K562 (cell line): Measurements from ENCODE around the gene ZG16B.

Experiments
- ELF1 ChIP-seq: fragments of 200-800 bp; sonication (Bioruptor generic); IDR thresholded peaks from 2 replicates; pipeline ENCODE4 v1.6.1; 2016; ENCODE audit warnings: missing genetic modification characterization, missing compliant biosample characterization
- L3MBTL2 ChIP-seq: fragments of 450-650 bp; IDR thresholded peaks from 2 replicates; pipeline ENCODE4 v1.6.1; 2016; ENCODE audit warnings: mild to moderate bottlenecking, moderate library complexity
- POLR2A ChIP-seq: fragments of 450-650 bp; conservative IDR thresholded peaks from 2 replicates; pipeline ENCODE4 v1.6.1; 2016
- RCOR1 ChIP-seq, 2 experiments: IDR thresholded peaks; 2 replicates each; pipeline ENCODE4 v1.6.1; 2012; ENCODE audit warnings: low read depth in 2 of 2, low read length in 2 of 2, borderline replicate concordance in 1 of 2, improper control_type of control experiment in 1 of 2
- TBP ChIP-seq: optimal IDR thresholded peaks from 2 replicates; pipeline ENCODE3; 2011; ENCODE audit warnings: low read depth, low read length, improper control_type of control experiment
- TFAM ChIP-seq: fragments of 250-450 bp; sonication (Bioruptor Pico); conservative IDR thresholded peaks from 2 replicates; pipeline ENCODE4 v1.5.0; 2021; ENCODE audit warnings: mild to moderate bottlenecking, moderate library complexity
- ZKSCAN1 ChIP-seq: fragments of 150-350 bp; IDR thresholded peaks from 2 replicates; pipeline ENCODE4 v1.6.1; 2016; ENCODE audit warnings: low read depth, low read length
- ZNF23 ChIP-seq: fragments of 250-450 bp; sonication (Bioruptor Pico); IDR thresholded peaks from 2 replicates; pipeline ENCODE4 v1.4.0; 2020; ENCODE audit warnings: mild to moderate bottlenecking
- ZNF274 ChIP-seq: IDR thresholded peaks from 2 replicates; pipeline ENCODE4 v1.6.1; 2011; ENCODE audit warnings: low read depth, mild to moderate bottlenecking, low read length, moderate library complexity, borderline replicate concordance
- TF ChIP-seq, protein P1 (sequence below): fragments of 450-650 bp; formaldehyde crosslinking; IDR thresholded peaks from 2 replicates; pipeline ENCODE4 v1.4.0; 2022; ENCODE audit warnings: missing genetic modification characterization
- TF ChIP-seq, protein P2 (sequence below): fragments of 250-450 bp; sonication (Bioruptor Pico); IDR thresholded peaks from 2 replicates; pipeline ENCODE4 v1.4.0; 2020
- TF ChIP-seq, protein P3 (sequence below), 2 experiments: fragments of 450-650 bp; IDR thresholded peaks; 2 replicates each; pipeline ENCODE4 v1.6.1; 2016

DNA sequence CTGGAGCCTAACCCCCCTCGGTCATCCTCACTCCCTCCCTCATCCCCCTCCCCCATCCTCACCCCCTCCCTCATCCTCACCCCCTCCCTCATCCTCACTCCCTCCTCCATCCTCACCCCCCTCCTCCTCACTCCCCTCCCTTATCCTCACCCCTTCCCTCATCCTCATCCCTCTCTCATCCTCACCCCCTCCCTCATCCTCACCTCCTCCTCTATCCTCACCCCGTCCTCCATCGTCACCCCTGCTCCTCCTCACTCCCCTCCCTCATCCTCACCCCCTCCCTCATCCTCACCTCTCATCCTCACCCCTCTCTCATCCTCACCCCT is 43.3 kb upstream of the ZG16B start:
- TF ChIP-seq, protein P1, sequence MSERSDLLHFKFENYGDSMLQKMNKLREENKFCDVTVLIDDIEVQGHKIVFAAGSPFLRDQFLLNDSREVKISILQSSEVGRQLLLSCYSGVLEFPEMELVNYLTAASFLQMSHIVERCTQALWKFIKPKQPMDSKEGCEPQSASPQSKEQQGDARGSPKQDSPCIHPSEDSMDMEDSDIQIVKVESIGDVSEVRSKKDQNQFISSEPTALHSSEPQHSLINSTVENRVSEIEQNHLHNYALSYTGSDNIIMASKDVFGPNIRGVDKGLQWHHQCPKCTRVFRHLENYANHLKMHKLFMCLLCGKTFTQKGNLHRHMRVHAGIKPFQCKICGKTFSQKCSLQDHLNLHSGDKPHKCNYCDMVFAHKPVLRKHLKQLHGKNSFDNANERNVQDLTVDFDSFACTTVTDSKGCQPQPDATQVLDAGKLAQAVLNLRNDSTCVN (CRISPR knock-in tag): no peak
- TF ChIP-seq ZNF23 (CRISPR knock-in tag) (no peak), RCOR1 (IDR thresholded peaks at IDR 0.05; ENCODE audit: borderline replicate concordance in 1 of 2, low read depth in 2 of 2, low read length in 2 of 2) (no peak), POLR2A (no peak), TBP (no peak), L3MBTL2 (no peak), ELF1 (tag) (no peak), ZKSCAN1 (no peak), ZNF274 (no peak), TFAM (CRISPR knock-in tag) (no peak)
- TF ChIP-seq, protein P2, sequence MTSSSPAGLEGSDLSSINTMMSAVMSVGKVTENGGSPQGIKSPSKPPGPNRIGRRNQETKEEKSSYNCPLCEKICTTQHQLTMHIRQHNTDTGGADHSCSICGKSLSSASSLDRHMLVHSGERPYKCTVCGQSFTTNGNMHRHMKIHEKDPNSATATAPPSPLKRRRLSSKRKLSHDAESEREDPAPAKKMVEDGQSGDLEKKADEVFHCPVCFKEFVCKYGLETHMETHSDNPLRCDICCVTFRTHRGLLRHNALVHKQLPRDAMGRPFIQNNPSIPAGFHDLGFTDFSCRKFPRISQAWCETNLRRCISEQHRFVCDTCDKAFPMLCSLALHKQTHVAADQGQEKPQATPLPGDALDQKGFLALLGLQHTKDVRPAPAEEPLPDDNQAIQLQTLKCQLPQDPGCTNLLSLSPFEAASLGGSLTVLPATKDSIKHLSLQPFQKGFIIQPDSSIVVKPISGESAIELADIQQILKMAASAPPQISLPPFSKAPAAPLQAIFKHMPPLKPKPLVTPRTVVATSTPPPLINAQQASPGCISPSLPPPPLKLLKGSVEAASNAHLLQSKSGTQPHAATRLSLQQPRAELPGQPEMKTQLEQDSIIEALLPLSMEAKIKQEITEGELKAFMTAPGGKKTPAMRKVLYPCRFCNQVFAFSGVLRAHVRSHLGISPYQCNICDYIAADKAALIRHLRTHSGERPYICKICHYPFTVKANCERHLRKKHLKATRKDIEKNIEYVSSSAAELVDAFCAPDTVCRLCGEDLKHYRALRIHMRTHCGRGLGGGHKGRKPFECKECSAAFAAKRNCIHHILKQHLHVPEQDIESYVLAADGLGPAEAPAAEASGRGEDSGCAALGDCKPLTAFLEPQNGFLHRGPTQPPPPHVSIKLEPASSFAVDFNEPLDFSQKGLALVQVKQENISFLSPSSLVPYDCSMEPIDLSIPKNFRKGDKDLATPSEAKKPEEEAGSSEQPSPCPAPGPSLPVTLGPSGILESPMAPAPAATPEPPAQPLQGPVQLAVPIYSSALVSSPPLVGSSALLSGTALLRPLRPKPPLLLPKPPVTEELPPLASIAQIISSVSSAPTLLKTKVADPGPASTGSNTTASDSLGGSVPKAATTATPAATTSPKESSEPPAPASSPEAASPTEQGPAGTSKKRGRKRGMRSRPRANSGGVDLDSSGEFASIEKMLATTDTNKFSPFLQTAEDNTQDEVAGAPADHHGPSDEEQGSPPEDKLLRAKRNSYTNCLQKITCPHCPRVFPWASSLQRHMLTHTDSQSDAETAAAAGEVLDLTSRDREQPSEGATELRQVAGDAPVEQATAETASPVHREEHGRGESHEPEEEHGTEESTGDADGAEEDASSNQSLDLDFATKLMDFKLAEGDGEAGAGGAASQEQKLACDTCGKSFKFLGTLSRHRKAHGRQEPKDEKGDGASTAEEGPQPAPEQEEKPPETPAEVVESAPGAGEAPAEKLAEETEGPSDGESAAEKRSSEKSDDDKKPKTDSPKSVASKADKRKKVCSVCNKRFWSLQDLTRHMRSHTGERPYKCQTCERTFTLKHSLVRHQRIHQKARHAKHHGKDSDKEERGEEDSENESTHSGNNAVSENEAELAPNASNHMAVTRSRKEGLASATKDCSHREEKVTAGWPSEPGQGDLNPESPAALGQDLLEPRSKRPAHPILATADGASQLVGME (CRISPR knock-in tag): no peak
- TF ChIP-seq, protein P3, sequence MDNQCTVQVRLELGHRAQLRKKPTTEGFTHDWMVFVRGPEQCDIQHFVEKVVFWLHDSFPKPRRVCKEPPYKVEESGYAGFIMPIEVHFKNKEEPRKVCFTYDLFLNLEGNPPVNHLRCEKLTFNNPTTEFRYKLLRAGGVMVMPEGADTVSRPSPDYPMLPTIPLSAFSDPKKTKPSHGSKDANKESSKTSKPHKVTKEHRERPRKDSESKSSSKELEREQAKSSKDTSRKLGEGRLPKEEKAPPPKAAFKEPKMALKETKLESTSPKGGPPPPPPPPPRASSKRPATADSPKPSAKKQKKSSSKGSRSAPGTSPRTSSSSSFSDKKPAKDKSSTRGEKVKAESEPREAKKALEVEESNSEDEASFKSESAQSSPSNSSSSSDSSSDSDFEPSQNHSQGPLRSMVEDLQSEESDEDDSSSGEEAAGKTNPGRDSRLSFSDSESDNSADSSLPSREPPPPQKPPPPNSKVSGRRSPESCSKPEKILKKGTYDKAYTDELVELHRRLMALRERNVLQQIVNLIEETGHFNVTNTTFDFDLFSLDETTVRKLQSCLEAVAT (IDR thresholded peaks at IDR 0.05): no peak
